Type B pancreatic cell (in vitro differentiated cells): ENCODE data around the gene SEC22A. TPM values are rescaled to one million over a fixed set of nuclear protein-coding genes. Genes with fewer than 3 reads are reported as not detected.

Experiments
- DNase-seq: peaks from one replicate; pipeline ENCODE4 v3.0.0; 2021; ENCODE audit warnings: mixed read lengths; ENCODE audit not compliant: unreplicated experiment; ENCODE audit errors: extremely low spot score
- H3K27ac Mint-ChIP-seq: 2 replicates; pipeline ENCODE4 v1.8.0; 2021; ENCODE audit warnings: mild to moderate bottlenecking, mixed read lengths
- H3K27me3 Mint-ChIP-seq: 2 replicates; pipeline ENCODE4 v1.8.0; 2021; ENCODE audit warnings: mixed read lengths
- H3K36me3 Mint-ChIP-seq: 2 replicates; pipeline ENCODE4 v1.8.0; 2021; ENCODE audit warnings: mixed read lengths
- H3K4me1 Mint-ChIP-seq: one replicate; pipeline ENCODE4 v1.8.0; 2021; ENCODE audit warnings: mixed read lengths; ENCODE audit not compliant: unreplicated experiment
- H3K4me3 Mint-ChIP-seq: 2 replicates; pipeline ENCODE4 v1.8.0; 2021; ENCODE audit warnings: mild to moderate bottlenecking, mixed read lengths
- H3K9me3 Mint-ChIP-seq: 2 replicates; pipeline ENCODE4 v1.8.0; 2021; ENCODE audit warnings: mixed read lengths
- CTCF ChIP-seq: fragments of 200-600 bp; sonication (generic); conservative IDR thresholded peaks from 2 replicates; pipeline ENCODE4 v1.5.0; 2021; ENCODE audit warnings: antibody characterized with exemption, mild to moderate bottlenecking
- total RNA-seq: library from RNA; stranded (reverse); gene quantifications from 2 replicates; pipeline ENCODE4 v1.2.1, GENCODE V29; 2021; ENCODE audit warnings: low replicate concordance

The SEC22A gene
- total RNA-seq, 1 donor from 2014 or later: 15.6 TPM

GRCh38 chr3:123167686-123168085 lies 34.1 kb upstream of the SEC22A start:
- Mint-ChIP-seq H3K36me3 (peaks cover 43% of the 10 kb centered on the region), H3K4me1 (peaks cover 7% of the 10 kb centered on the region), H3K9me3 (peaks cover 13% of the 10 kb centered on the region), H3K27me3 (no peaks in the 10 kb centered on the region), H3K27ac (no peak overlapping the region), H3K4me3 (no peak overlapping the region)
- no peak for TF ChIP-seq CTCF
- DNase-seq: no peak

- Mint-ChIP-seq H3K4me3 (no peak overlapping the region), H3K9me3 (peaks cover 13% of the 10 kb centered on the region), H3K4me1 (peaks cover 7% of the 10 kb centered on the region), H3K27ac (no peak overlapping the region), H3K36me3 (peaks cover 39% of the 10 kb centered on the region), H3K27me3 (no peaks in the 10 kb centered on the region)
- no peak for TF ChIP-seq CTCF
- DNase-seq: no peak
Measured at GRCh38 chr3:123168122-123168521, 33.6 kb upstream of the SEC22A start.

GRCh38 chr3:123168605-123169004 lies 33.1 kb upstream of the SEC22A start:
- no peak for TF ChIP-seq CTCF
- peaks cover 34% of the 10 kb centered on the region for H3K36me3 Mint-ChIP-seq
- peaks cover 7% of the 10 kb centered on the region for H3K4me1 Mint-ChIP-seq
- H3K9me3 Mint-ChIP-seq: peaks cover 13% of the 10 kb centered on the region
- no peaks in the 10 kb centered on the region for H3K27me3 Mint-ChIP-seq
- no peak overlapping the region for H3K27ac Mint-ChIP-seq
- no peak for DNase-seq
- no peak overlapping the region for H3K4me3 Mint-ChIP-seq

- no peak for DNase-seq
- no peaks in the 10 kb centered on the region for H3K27me3 Mint-ChIP-seq
- H3K4me1 Mint-ChIP-seq: peaks cover 7% of the 10 kb centered on the region
- H3K4me3 Mint-ChIP-seq: no peak overlapping the region
- TF ChIP-seq CTCF: no peak
- H3K9me3 Mint-ChIP-seq: peaks cover 13% of the 10 kb centered on the region
- peak overlapping the region; percentile 52 for H3K27ac Mint-ChIP-seq
- peaks cover 26% of the 10 kb centered on the region for H3K36me3 Mint-ChIP-seq
Measured at GRCh38 chr3:123169492-123169929, 32.2 kb upstream of the SEC22A start.

- Mint-ChIP-seq H3K4me1 (peaks cover 7% of the 10 kb centered on the region), H3K36me3 (peaks cover 22% of the 10 kb centered on the region), H3K27ac (peak overlapping the region; percentile 52), H3K27me3 (no peaks in the 10 kb centered on the region), H3K4me3 (no peak overlapping the region), H3K9me3 (peaks cover 10% of the 10 kb centered on the region)
- TF ChIP-seq CTCF: no peak
- DNase-seq: no peak
Measured at GRCh38 chr3:123169930-123170329, 31.8 kb upstream of the SEC22A start.

- DNase-seq: no peak
- Mint-ChIP-seq H3K36me3 (no peaks in the 10 kb centered on the region), H3K4me3 (no peak overlapping the region), H3K4me1 (no peaks in the 10 kb centered on the region), H3K9me3 (no peaks in the 10 kb centered on the region), H3K27me3 (no peaks in the 10 kb centered on the region), H3K27ac (no peak overlapping the region)
- TF ChIP-seq CTCF: no peak
Measured at GRCh38 chr3:123180791-123181190, 21.0 kb upstream of the SEC22A start.
